ENCODE measurements around the gene MLPH. TPM values are rescaled to one million over a fixed set of nuclear protein-coding genes. Genes with fewer than 3 reads are reported as not detected.

MLPH gene
- total and polyA plus RNA-seq, 9 of the 15 experiments (the other 6 are each of a cell fraction or from before 2014, with no cell fraction given), result 0.22 TPM; not detected in 8

DNA sequence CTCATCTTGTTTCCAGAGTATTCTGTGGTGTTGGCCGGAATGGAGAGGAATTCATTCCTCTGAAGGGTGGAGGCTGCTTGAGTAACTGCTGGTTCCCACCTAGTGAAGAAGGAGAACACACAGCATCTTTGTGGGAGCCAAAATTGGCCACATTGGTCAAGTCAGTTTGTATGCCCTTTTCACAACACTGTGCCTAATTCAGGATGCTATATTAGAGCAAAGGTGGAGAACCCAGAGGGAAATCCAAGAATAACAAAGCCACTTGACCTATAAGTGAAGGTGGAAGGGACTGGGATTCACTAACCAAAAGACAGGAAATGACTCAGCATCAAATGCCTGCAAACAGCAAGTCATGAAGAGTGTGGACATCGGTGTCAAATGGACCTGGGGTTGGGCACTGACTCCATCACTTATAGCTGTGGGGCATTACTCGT lies 27.3 kb upstream of the MLPH start (continued):
- TF ChIP-seq TFE3 (CRISPR knock-in tag; IDR thresholded peaks at IDR 0.05) (no peak), GATA2 (CRISPR knock-in tag; IDR thresholded peaks at IDR 0.05) (no peak), JUND (IDR thresholded peaks at IDR 0.05; ENCODE audit: borderline replicate concordance, low read depth, low read length) (peak; percentile 26; the same call in 1 of the 2 replicates), JUND (tag; IDR thresholded peaks at IDR 0.05; ENCODE audit: borderline replicate concordance, low read depth, low read length) (no peak), ZNF175 (CRISPR knock-in tag; IDR thresholded peaks at IDR 0.05; ENCODE audit: low read depth) (peak; percentile 81), SRSF7 (optimal IDR thresholded peaks at IDR 0.05; ENCODE audit: low read depth, low read length) (no peak), MXD1 (CRISPR knock-in tag; IDR thresholded peaks at IDR 0.05; ENCODE audit: borderline replicate concordance, poor library complexity, severe bottlenecking) (no peak), ZNF511 (CRISPR knock-in tag; IDR thresholded peaks at IDR 0.05) (no peak), ZNF79 (CRISPR knock-in tag; IDR thresholded peaks at IDR 0.05; ENCODE audit: low read depth) (no peak), TGIF2 (CRISPR knock-in tag; IDR thresholded peaks at IDR 0.05) (no peak), HDAC3 (IDR thresholded peaks at IDR 0.05; ENCODE audit: borderline replicate concordance, partially characterized antibody) (no peak), ZNF589 (CRISPR knock-in tag; IDR thresholded peaks at IDR 0.05; ENCODE audit: low read depth) (no peak; the same call in 1 of the 2 replicates), CBX1 (IDR thresholded peaks at IDR 0.05; ENCODE audit: low read depth) (no peak), TBP (optimal IDR thresholded peaks at IDR 0.05; ENCODE audit: low read depth, low read length) (no peak), CCAR2 (IDR thresholded peaks at IDR 0.05; ENCODE audit: low read depth, low read length) (no peak), CREB1 (IDR thresholded peaks at IDR 0.05) (no peak), CREB1 (CRISPR knock-in tag; IDR thresholded peaks at IDR 0.05) (no peak), NONO (IDR thresholded peaks at IDR 0.05; ENCODE audit: low read depth in 2 of 2, low read length in 1 of 2) (no peak), CAMTA2 (CRISPR knock-in tag; conservative IDR thresholded peaks at IDR 0.05) (no peak)
- TF ChIP-seq, protein P1, sequence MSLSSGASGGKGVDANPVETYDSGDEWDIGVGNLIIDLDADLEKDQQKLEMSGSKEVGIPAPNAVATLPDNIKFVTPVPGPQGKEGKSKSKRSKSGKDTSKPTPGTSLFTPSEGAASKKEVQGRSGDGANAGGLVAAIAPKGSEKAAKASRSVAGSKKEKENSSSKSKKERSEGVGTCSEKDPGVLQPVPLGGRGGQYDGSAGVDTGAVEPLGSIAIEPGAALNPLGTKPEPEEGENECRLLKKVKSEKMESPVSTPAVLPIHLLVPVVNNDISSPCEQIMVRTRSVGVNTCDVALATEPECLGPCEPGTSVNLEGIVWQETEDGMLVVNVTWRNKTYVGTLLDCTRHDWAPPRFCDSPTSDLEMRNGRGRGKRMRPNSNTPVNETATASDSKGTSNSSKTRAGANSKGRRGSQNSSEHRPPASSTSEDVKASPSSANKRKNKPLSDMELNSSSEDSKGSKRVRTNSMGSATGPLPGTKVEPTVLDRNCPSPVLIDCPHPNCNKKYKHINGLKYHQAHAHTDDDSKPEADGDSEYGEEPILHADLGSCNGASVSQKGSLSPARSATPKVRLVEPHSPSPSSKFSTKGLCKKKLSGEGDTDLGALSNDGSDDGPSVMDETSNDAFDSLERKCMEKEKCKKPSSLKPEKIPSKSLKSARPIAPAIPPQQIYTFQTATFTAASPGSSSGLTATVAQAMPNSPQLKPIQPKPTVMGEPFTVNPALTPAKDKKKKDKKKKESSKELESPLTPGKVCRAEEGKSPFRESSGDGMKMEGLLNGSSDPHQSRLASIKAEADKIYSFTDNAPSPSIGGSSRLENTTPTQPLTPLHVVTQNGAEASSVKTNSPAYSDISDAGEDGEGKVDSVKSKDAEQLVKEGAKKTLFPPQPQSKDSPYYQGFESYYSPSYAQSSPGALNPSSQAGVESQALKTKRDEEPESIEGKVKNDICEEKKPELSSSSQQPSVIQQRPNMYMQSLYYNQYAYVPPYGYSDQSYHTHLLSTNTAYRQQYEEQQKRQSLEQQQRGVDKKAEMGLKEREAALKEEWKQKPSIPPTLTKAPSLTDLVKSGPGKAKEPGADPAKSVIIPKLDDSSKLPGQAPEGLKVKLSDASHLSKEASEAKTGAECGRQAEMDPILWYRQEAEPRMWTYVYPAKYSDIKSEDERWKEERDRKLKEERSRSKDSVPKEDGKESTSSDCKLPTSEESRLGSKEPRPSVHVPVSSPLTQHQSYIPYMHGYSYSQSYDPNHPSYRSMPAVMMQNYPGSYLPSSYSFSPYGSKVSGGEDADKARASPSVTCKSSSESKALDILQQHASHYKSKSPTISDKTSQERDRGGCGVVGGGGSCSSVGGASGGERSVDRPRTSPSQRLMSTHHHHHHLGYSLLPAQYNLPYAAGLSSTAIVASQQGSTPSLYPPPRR (CRISPR knock-in tag; IDR thresholded peaks at IDR 0.05; ENCODE audit: borderline replicate concordance), result no peak
- TF ChIP-seq, protein P2, sequence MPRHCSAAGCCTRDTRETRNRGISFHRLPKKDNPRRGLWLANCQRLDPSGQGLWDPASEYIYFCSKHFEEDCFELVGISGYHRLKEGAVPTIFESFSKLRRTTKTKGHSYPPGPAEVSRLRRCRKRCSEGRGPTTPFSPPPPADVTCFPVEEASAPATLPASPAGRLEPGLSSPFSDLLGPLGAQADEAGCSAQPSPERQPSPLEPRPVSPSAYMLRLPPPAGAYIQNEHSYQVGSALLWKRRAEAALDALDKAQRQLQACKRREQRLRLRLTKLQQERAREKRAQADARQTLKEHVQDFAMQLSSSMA (CRISPR knock-in tag; IDR thresholded peaks at IDR 0.05), result no peak

Data from K562 (cell line).